PC-9 (cell line): Measurements from ENCODE around the gene ABCA6.

ENCODE experiments used
- CTCF ChIP-seq: fragments of 200-600 bp; sonication (generic); conservative IDR thresholded peaks from 2 replicates; pipeline ENCODE4 v1.6.1; 2017; ENCODE audit warnings: mixed run types, antibody characterized with exemption, mild to moderate bottlenecking, moderate library complexity
- EZH2 ChIP-seq: fragments of 200-600 bp; sonication (generic); IDR thresholded peaks from 2 replicates; pipeline ENCODE4 v1.8.0; 2017; ENCODE audit warnings: antibody characterized with exemption, low read depth

DNA sequence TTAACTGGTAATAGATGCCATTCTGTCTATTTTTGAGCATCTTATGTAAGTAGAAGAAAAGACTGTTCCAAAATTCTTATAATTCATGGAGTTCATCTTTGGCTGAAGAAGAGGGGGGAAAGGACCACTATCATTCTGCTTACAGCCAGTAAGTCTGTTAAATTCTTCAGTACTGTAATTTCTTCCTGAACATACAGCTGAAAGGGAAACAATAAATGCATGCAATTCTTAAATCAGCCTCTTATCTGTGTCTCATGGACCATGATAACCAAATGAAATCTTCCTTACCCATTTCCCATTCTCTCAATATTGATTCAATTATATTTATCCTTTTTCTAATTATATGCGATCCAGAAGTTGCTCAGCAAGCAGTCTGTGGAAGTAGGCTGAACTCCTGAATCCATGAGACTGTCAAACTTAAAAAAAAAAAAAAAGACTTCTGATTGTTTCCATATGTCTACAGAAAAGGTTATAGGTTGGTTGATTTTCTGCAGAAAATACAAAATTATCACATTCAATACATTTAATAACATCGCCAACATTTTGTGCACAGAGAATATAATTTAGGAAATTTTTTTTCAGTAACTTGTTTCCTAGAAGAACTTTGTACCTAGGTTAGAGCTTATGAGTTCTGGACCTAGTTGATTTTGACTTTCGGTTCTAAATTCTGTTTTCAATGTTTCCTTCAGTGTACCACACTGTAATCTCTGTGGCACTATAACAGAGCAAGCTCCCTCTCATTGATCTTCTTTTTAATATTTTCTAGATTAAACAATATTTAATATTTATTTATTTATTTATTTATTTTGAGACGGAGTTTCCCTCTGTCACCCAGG is 79.8 kb downstream of the ABCA6 start:
- TF ChIP-seq CTCF (no peak), EZH2 (no peak)
